Measurements from ENCODE around the gene CARMIL3. TPM values are rescaled to one million over a fixed set of nuclear protein-coding genes. Genes with fewer than 3 reads are reported as not detected.

CARMIL3 gene
- total and polyA plus RNA-seq, 2 donors, result 0.33 to 1.5 TPM

GRCh38 chr14:24071144-24071697, 19.4 kb downstream of the CARMIL3 start, which contains the start of gene CPNE6:
TSS of gene CPNE6 (plus strand) at chr14:24071562. CDS start at chr14:24072937, 1,375 bp downstream.
- Histone ChIP-seq H3K4me1 (ENCODE audit: insufficient read depth) (no peaks in the 10 kb centered on the region), H3K4me3 (ENCODE audit: low read depth, low read length) (no peak within 1 kb of the TSS), H3K36me3 (ENCODE audit: insufficient read depth) (no peaks in the 10 kb centered on the region), H3K27ac (ENCODE audit: low read depth) (no peak within 1 kb of the TSS)
- no peak for DNase-seq (ENCODE audit: extremely low spot score)
- WGBS, result 35% methylated on average over 19 of the region's 19 CpGs

DNA sequence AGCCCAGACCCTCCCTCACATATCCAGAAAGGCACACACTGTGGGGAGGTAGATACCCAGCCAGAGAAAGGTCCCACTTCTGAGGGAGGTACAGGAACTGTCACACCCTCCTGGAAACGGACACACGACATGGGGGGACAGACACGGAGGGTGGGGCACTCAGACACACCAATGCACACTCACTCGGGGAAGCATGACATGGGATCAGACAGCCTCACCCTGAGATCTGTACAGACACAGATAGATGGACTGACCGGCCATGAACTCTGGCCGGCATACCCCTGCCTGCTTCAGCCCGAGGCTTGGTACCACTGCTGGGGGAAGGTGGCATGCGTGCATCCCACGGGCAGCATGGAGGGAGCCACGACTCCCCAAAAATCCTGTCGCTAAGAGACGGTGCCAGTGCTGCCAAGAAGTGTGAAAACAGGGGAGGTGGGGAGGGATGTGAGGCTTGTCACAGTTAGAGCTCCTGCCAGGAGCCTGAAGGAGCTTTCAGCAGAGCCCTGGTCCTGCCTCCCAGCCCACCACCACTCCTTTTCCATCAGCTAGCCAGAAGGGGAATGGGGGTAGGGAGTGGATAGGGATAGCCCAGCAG, 20.1 kb downstream of the CARMIL3 start:
- H3K4me3 ChIP-seq (ENCODE audit: low read depth, low read length), result no peak overlapping the region
- H3K4me1 ChIP-seq (ENCODE audit: insufficient read depth), result no peaks in the 10 kb centered on the region
- H3K27ac ChIP-seq (ENCODE audit: low read depth), result no peak overlapping the region
- no peaks in the 10 kb centered on the region for H3K36me3 ChIP-seq (ENCODE audit: insufficient read depth)
- 66% methylated on average over 12 of the region's 12 CpGs for WGBS
- DNase-seq (ENCODE audit: extremely low spot score), result no peak

- Histone ChIP-seq H3K36me3 (ENCODE audit: insufficient read depth) (no peaks in the 10 kb centered on the region), H3K4me3 (ENCODE audit: low read depth, low read length) (no peak overlapping the region), H3K27ac (ENCODE audit: low read depth) (no peak overlapping the region), H3K4me1 (ENCODE audit: insufficient read depth) (no peaks in the 10 kb centered on the region)
- 57% methylated on average over 7 of the region's 7 CpGs for whole genome bisulfite sequencing
- no peak for DNase-seq (ENCODE audit: extremely low spot score)
Observed at GRCh38 chr14:24072436-24072835, 20.6 kb downstream of the CARMIL3 start.

GRCh38 chr14:24072881-24073877, 21.4 kb downstream of the CARMIL3 start:
- no peak overlapping the region for H3K27ac ChIP-seq (ENCODE audit: low read depth)
- H3K4me3 ChIP-seq (ENCODE audit: low read depth, low read length), result no peak overlapping the region
- no peaks in the 10 kb centered on the region for H3K4me1 ChIP-seq (ENCODE audit: insufficient read depth)
- no peaks in the 10 kb centered on the region for H3K36me3 ChIP-seq (ENCODE audit: insufficient read depth)
- WGBS, result 84% methylated on average over 26 of the region's 26 CpGs
- no peak for DNase-seq (ENCODE audit: extremely low spot score)

GRCh38 chr14:24074625-24075484, 23.0 kb downstream of the CARMIL3 start:
- H3K4me1 ChIP-seq (ENCODE audit: insufficient read depth), result no peaks in the 10 kb centered on the region
- H3K36me3 ChIP-seq (ENCODE audit: insufficient read depth), result no peaks in the 10 kb centered on the region
- no peak overlapping the region for H3K27ac ChIP-seq (ENCODE audit: low read depth)
- whole genome bisulfite sequencing, result 81% methylated on average over 11 of the region's 11 CpGs
- DNase-seq (ENCODE audit: extremely low spot score), result no peak
- no peak overlapping the region for H3K4me3 ChIP-seq (ENCODE audit: low read depth, low read length)

DNA sequence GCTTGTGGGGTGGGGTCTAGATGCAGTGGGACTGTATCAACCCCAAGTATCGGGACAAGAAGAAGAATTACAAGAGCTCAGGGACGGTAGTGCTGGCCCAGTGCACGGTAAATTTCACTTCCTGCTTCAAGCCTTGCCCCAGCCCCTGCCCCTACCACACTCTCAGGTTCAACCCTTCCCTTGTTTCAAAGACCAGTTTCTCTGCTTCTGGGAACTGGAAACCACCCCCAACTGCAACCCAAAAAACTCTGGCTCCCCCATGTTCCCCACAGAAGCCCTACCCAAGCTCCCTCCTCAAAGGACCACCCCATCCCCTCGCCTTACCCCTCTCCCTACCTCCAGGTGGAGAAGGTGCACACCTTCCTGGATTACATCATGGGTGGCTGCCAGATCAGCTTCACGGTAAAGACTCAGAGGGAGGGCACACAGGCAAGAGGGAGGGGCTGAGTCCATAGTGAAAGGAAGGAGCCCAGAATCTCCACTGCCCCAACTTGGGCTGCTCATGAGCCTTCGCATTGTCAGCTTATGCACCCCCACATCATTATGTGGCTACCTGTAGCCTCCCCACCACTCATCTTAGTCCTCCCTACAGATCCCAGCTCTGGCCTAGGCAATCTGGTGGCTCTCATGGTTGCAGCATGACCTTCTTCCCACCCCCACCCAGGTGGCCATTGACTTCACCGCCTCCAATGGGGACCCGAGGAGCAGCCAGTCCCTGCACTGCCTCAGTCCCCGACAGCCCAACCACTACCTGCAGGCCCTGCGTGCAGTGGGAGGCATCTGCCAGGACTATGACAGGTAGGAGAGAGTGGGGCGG, 23.9 kb downstream of the CARMIL3 start:
- no peak overlapping the region for H3K4me3 ChIP-seq (ENCODE audit: low read depth, low read length)
- no peak overlapping the region for H3K27ac ChIP-seq (ENCODE audit: low read depth)
- no peaks in the 10 kb centered on the region for H3K36me3 ChIP-seq (ENCODE audit: insufficient read depth)
- WGBS, result 72% methylated on average over 11 of the region's 11 CpGs
- no peak for DNase-seq (ENCODE audit: extremely low spot score)
- no peaks in the 10 kb centered on the region for H3K4me1 ChIP-seq (ENCODE audit: insufficient read depth)

GRCh38 chr14:24076302-24076601, 24.4 kb downstream of the CARMIL3 start:
- WGBS, result 87% methylated on average over 10 of the region's 10 CpGs

DNA sequence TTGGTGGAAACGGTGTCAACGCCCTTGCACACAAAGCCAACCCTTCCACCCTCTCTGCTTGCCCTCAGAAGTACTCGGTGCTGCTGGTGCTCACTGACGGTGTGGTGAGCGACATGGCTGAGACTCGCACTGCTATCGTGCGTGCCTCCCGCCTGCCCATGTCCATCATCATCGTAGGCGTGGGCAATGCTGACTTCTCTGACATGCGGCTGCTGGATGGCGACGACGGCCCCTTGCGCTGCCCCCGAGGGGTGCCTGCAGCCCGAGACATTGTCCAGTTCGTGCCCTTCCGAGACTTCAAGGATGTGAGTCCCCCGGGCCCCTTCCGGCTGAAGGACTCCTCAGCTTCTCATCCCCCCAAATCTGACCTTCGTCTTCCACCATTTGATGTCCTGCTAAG, 25.3 kb downstream of the CARMIL3 start:
- H3K4me3 ChIP-seq (ENCODE audit: low read depth, low read length), result no peak overlapping the region
- H3K4me1 ChIP-seq (ENCODE audit: insufficient read depth), result no peaks in the 10 kb centered on the region
- no peaks in the 10 kb centered on the region for H3K36me3 ChIP-seq (ENCODE audit: insufficient read depth)
- no peak overlapping the region for H3K27ac ChIP-seq (ENCODE audit: low read depth)
- WGBS, result 93% methylated on average over 23 of the region's 23 CpGs
- DNase-seq (ENCODE audit: extremely low spot score), result no peak

More at GRCh38 chr14:24076302-24076601, 24.4 kb downstream of the CARMIL3 start:
- Histone ChIP-seq H3K36me3 (ENCODE audit: insufficient read depth) (no peaks in the 10 kb centered on the region), H3K27ac (ENCODE audit: low read depth) (no peak overlapping the region), H3K4me1 (ENCODE audit: insufficient read depth) (no peaks in the 10 kb centered on the region), H3K4me3 (ENCODE audit: low read depth, low read length) (no peak overlapping the region)
- DNase-seq (ENCODE audit: extremely low spot score), result no peak

DNA sequence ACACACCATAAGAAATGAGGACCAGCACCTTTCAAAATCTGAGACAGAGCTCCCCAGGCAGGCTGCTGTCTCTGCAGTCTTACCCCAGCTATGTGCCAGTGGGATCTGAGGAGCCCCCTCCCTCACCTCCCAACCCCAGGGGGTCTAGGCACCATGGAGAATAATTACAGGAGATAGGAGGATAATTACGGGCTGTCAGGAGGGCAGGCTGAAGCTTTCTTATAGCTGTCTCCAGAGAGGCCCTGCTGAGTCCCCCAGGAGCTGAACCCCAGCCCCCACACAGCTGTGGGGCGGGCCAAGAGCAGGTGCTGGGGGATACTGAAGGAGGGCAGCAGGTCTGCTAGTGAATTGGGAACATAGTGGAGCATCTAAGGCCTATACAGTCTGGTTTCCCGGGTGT, 26.3 kb downstream of the CARMIL3 start:
- Histone ChIP-seq H3K36me3 (ENCODE audit: insufficient read depth) (no peaks in the 10 kb centered on the region), H3K27ac (ENCODE audit: low read depth) (no peak overlapping the region), H3K4me3 (ENCODE audit: low read depth, low read length) (no peak overlapping the region), H3K4me1 (ENCODE audit: insufficient read depth) (no peaks in the 10 kb centered on the region)
- 74% methylated on average over 3 of the region's 3 CpGs for WGBS
- DNase-seq (ENCODE audit: extremely low spot score), result no peak

- H3K4me3 ChIP-seq (ENCODE audit: low read depth, low read length), result no peak overlapping the region
- H3K36me3 ChIP-seq (ENCODE audit: insufficient read depth), result no peaks in the 10 kb centered on the region
- WGBS, result 85% methylated on average over 9 of the region's 9 CpGs
- DNase-seq (ENCODE audit: extremely low spot score), result no peak
- no peaks in the 10 kb centered on the region for H3K4me1 ChIP-seq (ENCODE audit: insufficient read depth)
- H3K27ac ChIP-seq (ENCODE audit: low read depth), result no peak overlapping the region
Observed at GRCh38 chr14:24079491-24080141, 27.8 kb downstream of the CARMIL3 start.

GRCh38 chr14:24080142-24080530, 28.3 kb downstream of the CARMIL3 start:
- no peak for DNase-seq (ENCODE audit: extremely low spot score)
- Histone ChIP-seq H3K36me3 (ENCODE audit: insufficient read depth) (no peaks in the 10 kb centered on the region), H3K27ac (ENCODE audit: low read depth) (no peak overlapping the region), H3K4me3 (ENCODE audit: low read depth, low read length) (no peak overlapping the region), H3K4me1 (ENCODE audit: insufficient read depth) (no peaks in the 10 kb centered on the region)
- WGBS, result 85% methylated on average over 6 of the region's 6 CpGs

Measured in urinary bladder (tissue), 4 donors.